ENCODE measurements around the gene SYNM.

SYNM gene

GRCh38 chr15:99167201-99167600 lies 62.3 kb downstream of the SYNM start:
- no peak overlapping the region for H3K4me3 ChIP-seq (ENCODE audit: low read length)
- H3K9me3 ChIP-seq (ENCODE audit: control insufficient read depth, insufficient read depth, low read length) = no peaks in the 10 kb centered on the region
- no peak for TF ChIP-seq EZH2phosphoT487 (IDR thresholded peaks at IDR 0.05; ENCODE audit: borderline replicate concordance, low read length)
- no peaks in the 10 kb centered on the region for H3F3A ChIP-seq (ENCODE audit: control insufficient read depth, insufficient read depth)
- no peaks in the 10 kb centered on the region for H4K20me1 ChIP-seq (ENCODE audit: control insufficient read depth, insufficient read depth, low read depth, low read length)
- H3K4me2 ChIP-seq (ENCODE audit: low read length) = no peak overlapping the region
- H3K4me1 ChIP-seq (ENCODE audit: control insufficient read depth, low read length) = peaks cover 12% of the 10 kb centered on the region; the same call in 1 of the 2 replicates
- H3K9me2 ChIP-seq (replicated peaks; ENCODE audit: control insufficient read depth, low read length) = no peaks in the 10 kb centered on the region
- H3K27me3 ChIP-seq (ENCODE audit: control insufficient read depth, low read length) = no peaks in the 10 kb centered on the region
- no peak overlapping the region for H3K27ac ChIP-seq (ENCODE audit: low read depth, low read length)
- no peaks in the 10 kb centered on the region for H3K36me3 ChIP-seq (ENCODE audit: control insufficient read depth, low read length)
- H3K79me2 ChIP-seq (ENCODE audit: control insufficient read depth, low read length) = no peaks in the 10 kb centered on the region

DNA sequence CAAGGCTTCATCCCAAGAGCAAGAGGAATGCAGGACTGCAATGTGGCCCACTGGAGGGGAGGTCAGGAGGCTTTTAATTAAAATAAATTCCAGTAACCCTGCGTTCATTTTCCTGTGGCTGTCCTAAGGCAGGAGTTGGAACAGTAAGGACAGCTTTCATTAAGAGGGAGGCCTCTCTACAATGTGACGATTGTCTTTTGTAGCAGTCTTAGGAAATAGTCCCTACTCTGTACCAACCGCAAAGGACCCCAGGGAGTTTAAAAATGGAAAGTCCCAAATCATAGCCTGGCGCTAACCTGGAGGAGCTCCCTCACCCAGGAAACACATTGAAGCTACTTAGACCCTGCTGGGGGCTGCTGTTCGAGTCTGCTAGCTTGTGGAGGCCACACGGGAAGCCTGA lies 62.8 kb downstream of the SYNM start:
- Histone ChIP-seq H3F3A (ENCODE audit: control insufficient read depth, insufficient read depth) (no peaks in the 10 kb centered on the region), H3K27ac (ENCODE audit: low read depth, low read length) (no peak overlapping the region), H4K20me1 (ENCODE audit: control insufficient read depth, insufficient read depth, low read depth, low read length) (no peaks in the 10 kb centered on the region), H3K27me3 (ENCODE audit: control insufficient read depth, low read length) (no peaks in the 10 kb centered on the region), H3K9me2 (replicated peaks; ENCODE audit: control insufficient read depth, low read length) (no peaks in the 10 kb centered on the region), H3K4me3 (ENCODE audit: low read length) (no peak overlapping the region), H3K4me1 (ENCODE audit: control insufficient read depth, low read length) (peaks cover 12% of the 10 kb centered on the region; the same call in 1 of the 2 replicates), H3K79me2 (ENCODE audit: control insufficient read depth, low read length) (no peaks in the 10 kb centered on the region), H3K36me3 (ENCODE audit: control insufficient read depth, low read length) (no peaks in the 10 kb centered on the region), H3K4me2 (ENCODE audit: low read length) (no peak overlapping the region), H3K9me3 (ENCODE audit: control insufficient read depth, insufficient read depth, low read length) (no peaks in the 10 kb centered on the region)
- TF ChIP-seq EZH2phosphoT487 (IDR thresholded peaks at IDR 0.05; ENCODE audit: borderline replicate concordance, low read length) (no peak), CTCF (IDR thresholded peaks at IDR 0.05; ENCODE audit: low read depth, low read length, poor library complexity, severe bottlenecking) (no peak)

DNA sequence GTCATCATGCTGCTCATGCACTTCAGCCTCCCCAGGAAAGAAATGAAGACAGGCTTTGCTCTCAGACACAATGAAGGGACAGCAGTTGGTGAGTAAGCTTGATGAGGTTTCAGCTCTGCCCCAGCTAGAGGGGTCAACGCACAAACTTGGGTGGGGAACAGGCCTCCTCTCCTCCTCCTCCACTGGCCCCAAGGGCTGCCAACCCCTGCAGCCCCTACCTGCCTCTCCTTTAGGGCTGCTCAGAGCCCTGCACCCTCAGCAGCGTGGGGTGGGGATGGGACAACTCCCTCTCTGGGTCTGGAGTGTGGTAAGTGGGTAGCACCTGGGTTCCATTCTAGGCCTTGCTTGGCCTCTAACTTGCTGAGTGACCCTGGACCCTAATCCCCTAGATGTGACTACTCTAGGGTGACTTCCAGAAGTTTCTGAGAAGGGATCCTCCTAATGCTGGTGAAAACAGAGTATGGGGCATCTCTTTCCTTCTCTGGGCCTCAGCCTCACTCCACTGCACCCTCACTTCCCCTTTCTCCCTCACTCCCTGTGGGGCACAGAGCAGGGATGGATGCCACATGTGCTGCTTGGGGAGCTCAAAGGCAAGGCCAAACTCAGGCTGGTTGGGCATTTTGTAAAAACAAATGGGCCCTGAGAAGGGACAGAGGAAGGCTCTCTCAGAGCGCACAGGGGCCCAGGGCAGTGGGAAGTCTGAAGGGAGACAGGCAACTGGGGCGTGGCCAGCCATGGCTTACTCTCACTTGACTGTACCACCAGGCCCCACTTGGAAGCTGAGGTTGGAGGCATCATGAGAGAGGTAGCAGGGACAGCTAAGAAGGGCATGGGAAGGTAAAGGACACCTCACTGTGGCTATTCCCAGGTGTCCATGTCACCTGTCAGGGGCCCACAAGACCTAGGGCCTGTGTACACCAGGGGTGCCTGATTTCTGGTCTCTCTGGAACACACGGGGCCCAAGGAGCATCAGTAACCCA lies 64.0 kb downstream of the SYNM start:
- no peak overlapping the region for H3K4me2 ChIP-seq (ENCODE audit: low read length)
- no peaks in the 10 kb centered on the region for H3K36me3 ChIP-seq (ENCODE audit: control insufficient read depth, low read length)
- no peaks in the 10 kb centered on the region for H3K27me3 ChIP-seq (ENCODE audit: control insufficient read depth, low read length)
- H3K4me3 ChIP-seq (ENCODE audit: low read length) = no peak overlapping the region
- TF ChIP-seq CTCF (IDR thresholded peaks at IDR 0.05; ENCODE audit: low read depth, low read length, poor library complexity, severe bottlenecking) (no peak), EZH2phosphoT487 (IDR thresholded peaks at IDR 0.05; ENCODE audit: borderline replicate concordance, low read length) (no peak)
- peaks cover 12% of the 10 kb centered on the region; the same call in 1 of the 2 replicates for H3K4me1 ChIP-seq (ENCODE audit: control insufficient read depth, low read length)
- no peaks in the 10 kb centered on the region for H3K9me2 ChIP-seq (replicated peaks; ENCODE audit: control insufficient read depth, low read length)
- no peak overlapping the region for H3K27ac ChIP-seq (ENCODE audit: low read depth, low read length)
- H3K79me2 ChIP-seq (ENCODE audit: control insufficient read depth, low read length) = no peaks in the 10 kb centered on the region
- no peaks in the 10 kb centered on the region for H3K9me3 ChIP-seq (ENCODE audit: control insufficient read depth, insufficient read depth, low read length)
- no peaks in the 10 kb centered on the region for H4K20me1 ChIP-seq (ENCODE audit: control insufficient read depth, insufficient read depth, low read depth, low read length)
- no peaks in the 10 kb centered on the region for H3F3A ChIP-seq (ENCODE audit: control insufficient read depth, insufficient read depth)

DNA sequence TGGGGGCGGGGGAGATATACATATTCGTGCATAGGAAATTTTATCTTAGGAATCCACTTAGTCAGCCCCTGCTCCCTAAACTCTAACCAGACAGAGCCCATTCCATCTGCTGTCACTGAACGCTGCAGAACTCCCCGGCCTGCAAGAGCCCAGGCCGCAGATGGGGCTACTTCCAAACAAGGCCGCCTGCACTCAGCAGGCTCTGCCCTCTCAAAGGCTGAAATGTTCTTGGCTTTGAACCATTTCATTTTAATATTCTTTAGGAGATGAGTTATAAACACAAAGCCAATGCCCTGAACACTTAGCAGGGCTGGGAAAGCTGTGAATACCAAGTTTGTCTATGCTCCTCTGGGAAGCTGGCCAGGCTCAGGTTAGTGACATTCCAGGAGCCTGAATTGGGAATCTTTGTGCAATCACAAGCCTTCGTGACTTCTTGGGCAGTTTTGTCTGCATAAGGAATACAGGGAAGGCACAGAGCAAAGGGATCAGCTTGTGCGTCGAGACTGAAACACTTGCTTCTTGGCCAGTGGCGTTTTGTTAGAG lies 65.0 kb downstream of the SYNM start:
- Histone ChIP-seq H3K4me2 (ENCODE audit: low read length) (no peak overlapping the region), H3K79me2 (ENCODE audit: control insufficient read depth, low read length) (no peaks in the 10 kb centered on the region), H3K4me1 (ENCODE audit: control insufficient read depth, low read length) (peaks cover 12% of the 10 kb centered on the region; the same call in 1 of the 2 replicates), H3K9me2 (replicated peaks; ENCODE audit: control insufficient read depth, low read length) (no peaks in the 10 kb centered on the region), H3K27ac (ENCODE audit: low read depth, low read length) (no peak overlapping the region), H3K4me3 (ENCODE audit: low read length) (no peak overlapping the region), H3K9me3 (ENCODE audit: control insufficient read depth, insufficient read depth, low read length) (no peaks in the 10 kb centered on the region), H3F3A (ENCODE audit: control insufficient read depth, insufficient read depth) (no peaks in the 10 kb centered on the region), H3K27me3 (ENCODE audit: control insufficient read depth, low read length) (no peaks in the 10 kb centered on the region), H4K20me1 (ENCODE audit: control insufficient read depth, insufficient read depth, low read depth, low read length) (no peaks in the 10 kb centered on the region), H3K36me3 (ENCODE audit: control insufficient read depth, low read length) (no peaks in the 10 kb centered on the region)
- no peak for TF ChIP-seq CTCF (IDR thresholded peaks at IDR 0.05; ENCODE audit: low read depth, low read length, poor library complexity, severe bottlenecking)
- TF ChIP-seq EZH2phosphoT487 (IDR thresholded peaks at IDR 0.05; ENCODE audit: borderline replicate concordance, low read length) = no peak
